ENCODE results near the gene ME3.
"Not testable (repeated sequence)": the region's sequence is repeated elsewhere in the genome, so short reads cannot be mapped to it uniquely, and the experiment has no call there.

ME3 gene

DNA sequence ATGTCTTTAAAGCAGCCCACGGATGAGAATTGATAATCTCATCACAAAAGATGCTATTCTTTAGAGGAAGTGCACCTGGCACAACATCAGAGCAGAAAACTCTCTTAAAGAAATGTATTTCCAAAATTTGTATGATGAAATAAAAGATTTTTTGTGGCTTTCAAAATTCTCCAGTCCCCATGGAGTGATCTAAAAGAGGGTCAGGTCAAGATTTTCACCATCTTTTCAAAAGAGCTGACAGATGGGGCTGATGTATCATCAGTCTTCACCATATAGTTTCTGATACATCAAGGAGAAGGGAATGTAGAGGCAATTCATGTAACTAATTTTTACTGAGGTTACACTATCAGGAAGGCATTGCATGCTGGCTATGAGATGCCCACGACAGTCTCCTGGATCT is 11.7 kb downstream of the ME3 start:
- DNase-seq, result no peak

DNA sequence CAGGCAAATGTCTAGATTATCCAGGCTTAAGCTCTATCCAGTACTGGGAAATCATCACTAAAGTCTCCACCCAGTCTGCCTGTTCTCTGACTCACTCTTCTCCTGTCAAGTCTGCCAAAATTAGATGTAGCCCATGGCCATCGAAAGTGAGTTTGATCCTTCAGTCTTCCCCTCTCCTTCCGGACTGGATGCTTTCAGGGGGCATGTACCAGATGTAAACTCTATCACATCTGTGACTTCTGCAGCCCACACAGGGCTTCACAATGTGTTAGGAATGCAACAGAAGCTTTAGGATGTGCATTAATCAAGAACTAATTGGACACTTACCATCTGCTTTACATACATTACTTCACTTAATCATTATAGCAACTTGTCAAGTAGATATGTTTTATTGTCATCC is 12.3 kb downstream of the ME3 start:
- DNase-seq, result no peak

- no peak for DNase-seq
These were observed 13.9 kb downstream of the ME3 start for GRCh38 chr11:86658534-86658933.

- DNase-seq, result not testable (repeated sequence)
These were observed 27.2 kb downstream of the ME3 start for GRCh38 chr11:86645212-86645611.

DNA sequence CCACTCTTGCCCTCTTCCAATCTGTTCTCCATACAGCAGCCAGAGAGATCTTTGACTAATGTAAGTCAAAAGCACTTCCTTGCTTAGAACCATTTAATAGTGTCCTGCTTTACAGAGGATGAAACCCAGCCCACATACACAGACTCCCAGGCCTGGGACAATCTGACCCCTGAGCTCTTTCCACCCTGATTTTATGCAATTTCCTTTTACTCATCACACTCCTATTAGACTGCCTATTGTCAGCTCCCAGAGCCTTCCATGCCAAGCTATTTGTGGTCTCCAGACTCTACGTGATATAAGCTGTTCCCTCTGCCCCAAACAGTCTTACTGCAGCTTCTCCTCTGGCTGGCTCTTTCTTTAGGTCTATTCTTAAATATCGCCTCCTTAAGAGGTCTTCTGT is 28.1 kb downstream of the ME3 start:
- DNase-seq, result no peak

DNA sequence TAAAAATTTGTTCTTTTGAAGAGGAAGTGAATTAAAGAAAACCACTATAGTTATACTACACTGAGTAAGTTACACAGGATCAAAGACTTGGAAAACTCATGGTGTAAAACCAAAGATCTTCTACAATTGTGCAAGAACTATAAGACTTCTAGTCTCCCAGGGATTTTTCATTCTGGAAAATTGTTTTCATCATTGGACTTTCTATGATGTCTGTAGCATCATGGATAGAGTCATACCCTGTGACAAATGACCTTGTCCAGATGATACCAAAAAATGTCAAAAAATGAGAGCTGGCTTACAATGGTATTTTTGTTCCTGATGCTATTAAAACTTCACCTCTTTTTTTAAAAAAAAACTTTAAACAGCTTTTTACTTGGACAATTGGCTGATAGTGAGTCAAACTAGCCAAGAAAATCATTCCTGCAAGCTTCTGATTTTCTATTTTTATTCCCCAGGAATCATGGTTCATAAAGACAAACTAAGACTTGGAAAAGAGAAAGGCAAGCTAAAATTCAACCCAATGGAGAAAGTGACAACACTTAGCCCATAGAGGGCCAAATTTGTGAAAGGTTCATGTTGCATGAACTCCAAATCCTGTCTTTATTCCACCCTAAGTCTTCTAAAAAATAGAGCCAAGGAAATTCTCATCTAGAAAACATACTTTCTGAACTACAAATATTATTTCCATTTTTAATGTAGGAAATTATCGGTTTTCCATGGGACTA is 30.7 kb downstream of the ME3 start:
- DNase-seq, result no peak

GRCh38 chr11:86639137-86639536 is 33.3 kb downstream of the ME3 start:
- DNase-seq, result no peak

DNA sequence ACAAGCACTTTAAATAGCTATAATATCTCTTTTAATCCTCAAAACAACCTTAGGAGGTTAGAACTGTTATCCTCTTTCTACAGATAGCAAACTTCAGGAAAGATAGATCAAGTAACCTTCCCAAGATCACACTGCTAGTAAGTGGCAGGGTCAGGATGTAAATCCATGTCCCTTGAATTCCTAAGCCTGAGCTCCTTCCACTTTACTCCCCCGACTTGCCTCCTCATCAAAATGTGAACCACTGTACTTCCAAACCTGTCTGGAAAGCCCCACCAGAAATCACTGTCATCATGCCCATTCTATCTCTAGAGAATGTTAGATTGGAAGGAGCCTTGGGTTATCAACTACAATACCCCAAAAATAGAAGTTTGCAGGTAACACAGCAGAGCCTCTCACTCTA is 33.7 kb downstream of the ME3 start:
- DNase-seq, result no peak

GRCh38 chr11:86637988-86638387 is 34.4 kb downstream of the ME3 start:
- no peak for DNase-seq

DNA sequence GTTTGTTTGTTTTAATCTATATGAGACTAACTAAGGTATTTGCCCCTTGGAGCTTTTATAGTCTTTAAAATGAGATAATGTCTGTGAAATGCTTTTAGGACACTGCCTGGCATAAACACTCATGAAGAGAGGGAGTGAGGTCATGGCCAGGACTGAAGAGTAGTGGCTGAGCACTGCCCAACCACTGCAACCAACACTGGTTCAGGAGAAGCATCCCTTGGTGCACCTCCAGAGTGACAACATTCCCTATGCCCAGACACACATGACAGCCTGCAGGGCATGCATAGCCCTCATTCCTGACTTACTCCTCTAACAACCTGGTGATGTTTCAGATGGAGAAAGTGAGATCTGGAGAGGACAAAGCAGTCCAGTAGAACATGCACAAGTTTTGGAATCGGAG is 36.1 kb downstream of the ME3 start:
- no peak for DNase-seq

GRCh38 chr11:86632499-86633269 is 39.7 kb downstream of the ME3 start:
- DNase-seq, result peak; percentile 50

- DNase-seq, result peak; percentile 39
These were observed 42.0 kb downstream of the ME3 start for GRCh38 chr11:86630229-86630981.

DNA sequence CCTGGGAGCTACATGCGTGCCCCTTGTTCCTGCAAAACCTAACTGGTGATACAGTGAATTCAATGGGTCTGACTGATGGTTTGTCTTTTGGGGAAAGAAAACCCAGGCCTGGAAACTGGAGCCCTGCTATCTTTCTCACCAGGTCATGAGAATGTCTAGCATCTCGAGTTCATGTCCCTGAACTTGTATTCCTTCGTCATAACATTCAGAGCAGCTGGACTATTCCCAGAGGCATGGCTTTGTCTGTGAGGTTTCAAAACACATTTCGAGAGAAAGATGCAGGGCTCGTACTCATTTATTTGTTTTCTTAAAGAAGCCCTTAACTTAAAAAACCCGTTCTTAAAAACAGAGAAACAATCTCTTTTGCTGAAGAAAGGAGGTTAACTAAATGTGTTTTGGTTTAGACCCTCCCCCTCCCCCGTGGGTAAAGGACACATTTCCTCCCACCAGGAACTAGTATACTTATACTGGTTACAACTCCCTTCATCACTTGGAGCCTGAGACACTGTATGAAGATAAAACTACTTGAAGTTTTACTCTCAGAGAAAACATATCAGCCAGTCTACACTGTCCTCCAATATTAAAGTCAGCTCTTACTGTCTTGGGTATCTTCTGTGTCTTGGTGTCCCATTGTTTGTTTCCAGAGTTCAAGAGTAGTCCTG is 43.2 kb downstream of the ME3 start:
- peak; percentile 39 for DNase-seq

GRCh38 chr11:86627776-86628455 is 44.5 kb downstream of the ME3 start:
- peak; percentile 66 for DNase-seq

GRCh38 chr11:86625981-86626380 is 46.4 kb downstream of the ME3 start:
- DNase-seq, result no peak

- no peak for DNase-seq
These were observed 46.9 kb downstream of the ME3 start for GRCh38 chr11:86625544-86625943.

GRCh38 chr11:86624366-86624765 is 48.0 kb downstream of the ME3 start:
- DNase-seq, result no peak

DNA sequence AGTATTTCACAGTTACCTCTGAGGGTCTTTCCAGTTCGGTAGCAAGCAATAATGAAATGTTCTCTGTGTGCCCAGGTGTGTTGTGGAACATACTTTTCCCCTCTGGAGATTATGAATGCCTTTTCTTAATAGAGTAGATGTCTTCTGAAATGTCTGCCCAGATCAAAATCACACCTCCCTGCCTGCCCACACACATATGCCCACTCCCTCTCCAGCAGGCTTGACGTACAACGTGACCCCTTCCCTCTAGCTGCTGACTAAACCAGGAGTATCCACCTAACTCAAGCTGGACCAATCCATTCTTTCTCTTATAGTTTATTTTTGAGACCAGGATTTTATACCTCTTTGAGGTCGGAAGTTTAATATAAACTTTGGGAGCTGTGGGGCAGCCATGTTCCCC is 48.7 kb downstream of the ME3 start:
- DNase-seq, result no peak

DNA sequence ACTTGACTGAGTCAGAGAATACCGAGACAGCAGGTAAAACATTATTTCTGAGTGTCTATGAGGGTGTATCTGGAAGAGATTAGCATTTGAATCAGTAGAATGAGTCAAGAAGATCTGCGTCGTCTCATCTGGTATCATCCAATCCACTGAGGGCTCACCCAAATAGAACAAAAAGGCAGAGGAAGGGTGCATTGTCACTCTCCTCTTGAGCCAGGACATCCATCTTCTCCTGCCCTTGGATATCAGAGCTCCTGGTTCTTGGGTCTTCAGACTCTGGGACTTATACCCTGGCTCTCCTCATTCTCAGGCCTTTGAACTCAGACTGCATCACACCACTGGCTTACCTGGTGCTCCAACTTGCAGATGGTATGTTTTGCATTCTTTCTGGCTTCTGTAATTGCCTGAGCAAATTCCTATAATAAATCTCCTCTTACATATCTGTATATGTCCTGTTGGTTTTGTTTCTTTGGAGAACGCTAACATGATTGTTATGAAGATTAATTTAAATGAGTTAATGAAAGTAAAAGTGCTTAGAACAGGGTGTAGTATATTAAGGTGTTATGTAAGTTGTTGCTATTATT is 49.3 kb downstream of the ME3 start:
- no peak for DNase-seq

DNA sequence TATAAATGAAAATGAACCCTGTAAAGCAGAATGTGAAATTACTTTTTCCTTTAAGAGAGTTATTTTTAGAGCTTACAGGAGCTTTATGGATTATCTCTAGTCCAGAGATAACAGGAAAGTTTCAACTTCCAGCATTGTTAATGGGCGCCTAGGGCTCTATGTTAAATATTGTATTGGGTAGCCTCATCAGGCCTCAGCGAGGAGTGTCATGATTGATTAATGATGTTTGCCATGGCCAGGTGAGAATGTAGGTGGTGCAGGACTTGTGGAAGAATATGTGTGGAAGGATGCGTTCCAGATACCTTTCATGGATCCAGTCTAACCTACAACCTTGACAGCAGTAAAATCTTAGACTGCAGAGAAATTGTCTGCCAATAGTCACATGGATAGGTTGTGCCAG is 50.6 kb downstream of the ME3 start:
- DNase-seq, result no peak

- DNase-seq, result peak; percentile 64
These were observed 51.4 kb downstream of the ME3 start for GRCh38 chr11:86620891-86621521.

GRCh38 chr11:86619428-86619827 is 53.0 kb downstream of the ME3 start:
- not testable (repeated sequence) for DNase-seq
